Left forelimb (tissue), 1 donor: ENCODE data around the gene FAAP20.

Experiments
- DNase-seq: peaks from one replicate; pipeline ENCODE4 v3.0.0-alpha.2; 2018; ENCODE audit warnings: low spot score

FAAP20 gene

GRCh38 chr1:2194898-2195673 is 514 bp upstream of the FAAP20 start:
- DNase-seq = peak; percentile 95

DNA sequence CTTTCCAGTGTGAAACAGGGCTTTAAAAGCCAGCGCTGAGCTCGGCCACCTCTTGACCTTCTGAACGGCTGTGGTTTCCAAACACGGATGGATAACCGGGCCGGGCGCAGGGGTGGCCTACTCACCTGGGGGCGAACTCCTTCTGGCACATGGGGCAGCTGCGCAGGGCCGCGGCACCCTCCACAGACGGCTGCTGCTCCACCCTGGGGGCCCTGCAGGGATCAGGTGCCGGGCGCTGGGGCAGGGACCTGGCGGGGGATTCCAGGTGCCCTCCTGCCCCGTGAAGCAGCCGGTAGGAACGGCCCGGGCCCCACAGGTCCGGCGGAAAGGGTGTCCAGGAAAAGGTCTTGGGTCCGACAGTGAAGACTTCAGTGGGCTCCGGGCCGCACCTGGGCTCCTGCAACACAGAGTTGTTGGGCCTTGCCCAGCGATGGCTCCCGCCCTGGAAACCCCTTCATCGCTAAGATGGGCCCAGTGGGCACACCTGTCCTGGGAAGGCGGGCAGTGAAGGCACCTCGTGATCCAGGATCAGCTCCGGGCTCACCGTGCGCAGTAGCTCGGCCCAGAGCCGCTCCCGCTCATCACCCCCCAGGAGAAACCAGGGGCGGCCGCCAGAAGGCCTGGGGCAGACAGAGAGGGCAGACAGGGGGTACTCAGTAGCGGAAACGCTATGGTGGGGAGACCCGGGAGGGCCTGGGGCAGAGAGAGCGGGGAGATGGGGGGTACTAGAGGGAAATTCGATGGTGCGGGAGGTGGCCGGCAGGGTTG is 874 bp downstream of the FAAP20 start:
- DNase-seq = no peak

GRCh38 chr1:2192031-2192995 is 2.3 kb downstream of the FAAP20 start:
- no peak for DNase-seq

- no peak for DNase-seq
These were observed 4.0 kb downstream of the FAAP20 start for GRCh38 chr1:2190491-2190976.

- DNase-seq = peak; percentile 95
These were observed 4.8 kb downstream of the FAAP20 start for GRCh38 chr1:2189459-2190425.

DNA sequence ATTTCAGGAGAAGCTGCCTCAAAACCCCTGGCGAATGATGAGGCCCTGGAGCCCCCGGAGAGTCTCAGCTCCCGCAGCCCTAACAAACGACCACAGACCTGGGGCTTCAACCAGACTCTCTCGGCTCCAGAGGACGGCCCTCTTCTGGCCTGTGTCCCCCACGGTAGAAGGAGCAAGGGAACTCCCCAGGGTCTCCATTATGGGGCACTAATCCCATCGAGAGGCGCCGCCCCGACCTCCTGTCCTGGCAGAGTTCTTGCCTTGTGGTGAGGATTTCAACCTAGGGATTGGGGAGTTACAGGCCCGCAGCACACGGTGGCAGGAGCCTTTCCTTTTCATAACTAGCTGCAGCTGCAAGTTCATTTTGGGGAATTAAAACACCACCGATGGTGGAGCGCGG is 6.2 kb downstream of the FAAP20 start:
- no peak for DNase-seq

GRCh38 chr1:2187619-2188018 is 7.0 kb downstream of the FAAP20 start:
- DNase-seq = no peak

GRCh38 chr1:2186901-2187300 is 7.7 kb downstream of the FAAP20 start:
- DNase-seq = no peak

DNA sequence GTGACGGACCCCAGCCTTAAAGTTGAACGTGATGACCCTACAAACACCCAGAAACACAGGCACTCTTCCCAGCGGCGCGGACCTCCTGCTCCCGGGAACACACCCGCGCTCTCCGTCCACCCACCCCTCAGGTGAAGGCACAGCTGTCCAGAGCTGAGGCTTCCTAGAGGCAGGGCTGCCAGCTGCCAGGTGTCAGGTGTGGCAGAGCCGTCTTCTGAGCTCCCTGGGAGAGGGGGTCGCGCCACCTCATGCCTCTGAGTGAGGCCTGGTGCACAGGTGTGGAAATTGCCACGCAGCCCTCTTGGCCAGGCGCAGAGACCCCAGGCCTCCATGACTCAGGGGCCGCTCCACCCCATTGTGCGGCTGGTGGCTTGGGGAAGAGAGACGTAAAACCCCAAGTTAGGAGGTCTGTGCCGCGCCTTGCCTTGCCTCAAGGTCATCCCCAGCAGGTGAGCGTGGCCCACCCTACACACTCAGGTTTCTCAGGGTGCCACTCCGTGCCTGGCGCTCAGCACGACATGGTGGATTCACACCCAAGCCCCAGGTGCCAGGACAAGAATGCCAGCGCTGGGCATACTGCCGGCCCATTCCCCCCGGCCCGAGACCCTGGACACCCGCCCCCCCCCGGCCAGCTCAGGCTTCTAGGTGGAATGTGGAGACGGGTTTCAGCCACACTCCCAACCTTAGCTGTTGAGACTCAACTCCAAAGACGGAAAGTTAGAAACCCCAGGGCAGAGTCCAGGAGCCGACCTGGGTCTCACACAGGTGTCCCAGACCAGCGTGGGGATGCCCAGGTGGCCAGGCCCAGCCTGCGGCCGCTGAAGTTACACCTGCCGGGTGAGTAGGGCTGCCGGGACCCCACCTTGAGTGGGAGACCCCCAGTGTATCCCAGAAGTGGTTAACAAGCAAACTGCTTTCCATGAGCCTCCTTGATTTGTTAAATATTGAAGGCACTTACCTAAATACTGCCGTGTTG is 8.4 kb downstream of the FAAP20 start:
- no peak for DNase-seq

GRCh38 chr1:2184934-2185333 is 9.6 kb downstream of the FAAP20 start:
- no peak for DNase-seq

DNA sequence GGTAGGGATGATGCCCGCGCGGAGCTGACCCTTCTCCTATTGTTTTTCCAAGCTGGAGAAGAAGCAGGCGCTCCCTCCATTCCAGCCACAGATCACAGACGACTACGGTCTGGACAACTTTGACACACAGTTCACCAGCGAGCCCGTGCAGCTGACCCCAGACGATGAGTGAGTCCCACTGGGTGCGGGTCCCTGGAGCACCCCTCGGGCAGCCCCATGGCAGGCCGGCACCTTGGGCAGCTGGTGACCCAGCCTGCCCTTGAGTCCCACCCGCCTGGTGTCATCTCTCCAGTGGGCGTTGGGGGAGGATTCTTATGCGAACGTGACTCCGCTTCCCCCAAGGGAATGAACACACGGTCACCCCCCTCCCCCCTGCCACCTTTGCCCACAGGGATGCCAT is 10.0 kb downstream of the FAAP20 start:
- DNase-seq = no peak

GRCh38 chr1:2183937-2184334 is 10.6 kb downstream of the FAAP20 start:
- no peak for DNase-seq

GRCh38 chr1:2182376-2182775 is 12.2 kb downstream of the FAAP20 start:
- no peak for DNase-seq

DNA sequence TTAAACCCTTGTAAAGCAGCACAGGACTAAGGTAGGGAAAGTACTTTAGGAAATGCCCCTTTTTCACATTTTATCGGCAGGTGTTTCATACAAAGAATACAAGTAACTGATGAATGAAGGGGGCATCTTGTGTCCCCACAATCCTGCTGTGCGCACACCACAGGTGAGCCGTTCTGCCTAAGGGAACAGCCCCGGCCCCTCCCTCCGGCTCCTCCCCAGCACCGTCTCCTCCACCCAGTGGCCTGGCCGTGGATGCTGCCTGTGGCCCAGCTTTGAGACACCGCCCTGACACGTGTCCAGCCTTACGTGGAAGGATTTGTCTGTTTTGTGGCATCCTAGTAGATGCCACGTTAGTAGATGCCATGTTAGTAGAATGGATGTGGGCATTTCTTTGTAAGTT is 12.8 kb downstream of the FAAP20 start:
- no peak for DNase-seq

DNA sequence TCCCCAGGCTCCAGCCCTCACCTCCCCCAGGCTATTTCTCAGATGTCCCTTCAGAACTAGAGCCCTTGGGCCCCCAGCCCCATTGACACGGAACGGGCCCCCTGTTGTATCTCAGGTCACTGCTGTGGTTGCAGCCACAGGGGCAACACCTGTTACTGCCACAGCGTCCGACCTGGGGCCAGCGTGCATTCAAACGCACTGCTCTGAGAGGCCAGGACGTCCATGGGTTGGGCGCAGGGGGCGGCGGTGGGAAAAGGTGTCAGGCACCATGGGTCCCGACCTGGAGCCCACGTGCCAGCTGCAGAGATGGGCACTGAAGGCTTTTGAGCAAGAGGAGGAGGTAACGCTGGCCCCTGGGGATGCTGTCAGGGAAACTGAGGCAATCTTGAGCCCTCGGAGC is 13.3 kb downstream of the FAAP20 start:
- DNase-seq = no peak

DNA sequence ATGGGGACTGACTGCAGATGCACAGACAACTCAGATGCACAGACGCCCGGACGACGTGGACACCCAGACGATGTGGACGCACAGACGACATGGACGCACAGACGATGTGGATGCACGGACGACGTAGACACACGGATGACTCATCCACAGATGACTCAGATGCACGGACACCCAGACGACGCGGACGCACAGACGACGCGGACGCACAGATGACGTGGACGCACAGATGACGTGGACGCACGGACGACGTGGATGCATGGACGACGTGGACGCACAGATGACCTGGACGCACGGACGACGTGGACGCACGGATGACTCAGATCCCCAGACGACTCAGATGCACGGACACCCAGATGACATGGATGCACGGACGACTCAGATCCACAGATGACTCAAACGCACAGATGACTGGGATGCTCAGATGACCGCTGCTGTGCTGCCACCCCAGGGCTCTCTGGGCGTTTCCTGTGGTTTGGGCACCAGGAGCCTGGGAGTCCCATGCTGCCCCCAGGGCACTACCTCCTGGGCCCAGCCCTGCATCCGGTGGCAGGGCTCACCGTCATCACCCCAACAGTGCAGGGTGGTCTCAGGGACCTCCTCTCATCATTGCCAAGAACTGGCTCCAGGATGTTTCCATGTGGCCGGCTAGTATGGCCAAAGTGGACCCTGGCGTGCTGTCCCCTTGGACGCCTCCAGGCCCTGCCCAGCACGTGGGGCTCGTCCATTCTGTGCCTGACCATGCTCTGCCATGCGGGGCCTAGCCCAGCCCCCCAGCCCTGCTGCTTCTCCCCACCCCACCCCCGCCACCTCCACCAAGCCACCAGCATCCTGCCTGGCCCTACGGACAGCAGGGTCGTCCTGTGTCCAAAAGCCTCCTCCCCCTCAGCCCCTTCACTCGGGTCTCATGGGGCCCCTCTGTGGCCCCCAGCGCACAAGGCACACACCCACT is 14.0 kb downstream of the FAAP20 start:
- DNase-seq = no peak

DNA sequence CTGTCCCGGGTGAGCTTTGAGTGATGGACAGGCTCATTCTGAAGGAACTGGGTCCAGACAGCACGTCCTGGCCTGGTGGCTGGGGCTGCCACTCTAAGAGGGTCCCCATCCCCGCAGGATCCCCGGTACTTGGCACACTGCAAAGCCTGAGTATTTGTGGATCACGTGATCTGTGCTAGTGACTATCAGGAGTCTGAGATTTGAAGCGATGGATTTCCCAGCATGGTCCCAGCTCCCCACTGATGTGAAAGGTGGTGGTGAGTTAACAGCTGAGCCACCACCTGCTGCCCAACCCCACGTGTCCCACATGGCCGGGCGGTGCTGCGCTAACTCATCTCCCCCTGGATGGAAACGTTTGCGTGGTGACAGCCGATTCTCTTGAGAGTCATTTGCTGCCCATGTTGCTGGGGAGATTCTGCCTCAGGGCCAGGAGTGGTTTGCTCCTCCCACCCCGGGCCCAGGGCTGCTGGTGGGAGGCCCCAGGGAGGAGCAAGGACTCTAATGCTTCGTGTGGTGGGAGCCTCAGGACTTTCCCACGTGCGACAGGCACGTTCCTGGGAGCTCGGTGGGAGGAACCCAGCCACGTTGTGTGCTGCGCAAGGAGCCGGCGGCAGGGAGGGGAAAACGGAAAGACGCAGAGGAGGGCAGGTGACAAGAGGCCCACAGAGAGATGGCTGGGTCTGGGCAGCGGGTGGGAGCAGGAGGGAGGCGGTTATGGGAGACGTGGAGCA is 15.1 kb downstream of the FAAP20 start:
- no peak for DNase-seq

DNA sequence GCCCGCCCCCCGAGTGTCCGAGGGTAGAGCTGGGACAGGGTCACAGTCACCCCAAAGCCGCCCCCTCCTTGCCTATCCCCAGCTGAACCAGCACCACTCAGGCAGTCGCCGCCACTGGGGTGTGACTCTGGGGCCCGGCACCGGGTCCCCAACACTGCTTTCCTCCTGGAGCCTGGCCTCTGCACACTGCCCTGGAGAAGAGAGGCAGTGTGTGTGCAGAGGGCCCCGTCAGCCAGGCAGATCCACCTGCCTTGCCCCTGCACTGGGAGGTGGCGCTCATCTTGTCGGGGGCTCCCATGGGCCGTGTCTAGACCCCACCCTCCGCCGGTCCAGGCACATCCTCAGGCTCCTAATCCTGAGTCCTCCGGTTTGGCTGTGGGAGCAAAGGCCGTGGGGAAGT is 15.7 kb downstream of the FAAP20 start:
- DNase-seq = no peak
